Renal cortical epithelial cell (primary cell): ENCODE data around the gene GUCD1. TPM values are rescaled to one million over a fixed set of nuclear protein-coding genes. Genes with fewer than 3 reads are reported as not detected.

Source experiments
- DNase-seq: peaks from one replicate; pipeline ENCODE4 v3.0.0-alpha.2; 2011; ENCODE audit warnings: low read depth
- total RNA-seq: library from RNA; depleted of rRNA; stranded (reverse); fragments of >200 nt; gene quantifications from 2 replicates; pipeline ENCODE4 v1.2.3, GENCODE V29; 2014

The GUCD1 gene
- total RNA-seq, 1 donor from 2014 or later, result 129 TPM

- DNase-seq, result no peak
These were observed 25.0 kb downstream of the GUCD1 start for GRCh38 chr22:24529898-24530297.

- DNase-seq, result no peak
These were observed 28.7 kb downstream of the GUCD1 start for GRCh38 chr22:24526191-24526590.

- peak; percentile 54 for DNase-seq
These were observed 29.4 kb downstream of the GUCD1 start for GRCh38 chr22:24525416-24526037.

- no peak for DNase-seq
These were observed 31.1 kb downstream of the GUCD1 start for GRCh38 chr22:24523873-24524272.

- DNase-seq, result peak; percentile 93
These were observed 33.1 kb downstream of the GUCD1 start for GRCh38 chr22:24521791-24522245.

GRCh38 chr22:24519496-24519895 is 35.4 kb downstream of the GUCD1 start:
- DNase-seq, result no peak

- no peak for DNase-seq
These were observed 36.0 kb downstream of the GUCD1 start for GRCh38 chr22:24518771-24519485.

- DNase-seq, result no peak
These were observed 36.7 kb downstream of the GUCD1 start for GRCh38 chr22:24518228-24518627.

- no peak for DNase-seq
These were observed 37.5 kb downstream of the GUCD1 start for GRCh38 chr22:24517446-24517845.

GRCh38 chr22:24516301-24516737 is 38.6 kb downstream of the GUCD1 start:
- DNase-seq, result peak; percentile 89

- DNase-seq, result no peak
These were observed 40.0 kb downstream of the GUCD1 start for GRCh38 chr22:24515027-24515338.

- no peak for DNase-seq
These were observed 40.5 kb downstream of the GUCD1 start for GRCh38 chr22:24514241-24515026.

- no peak for DNase-seq
These were observed 41.3 kb downstream of the GUCD1 start for GRCh38 chr22:24513378-24514240.

GRCh38 chr22:24512043-24512442 is 42.9 kb downstream of the GUCD1 start:
- no peak for DNase-seq

GRCh38 chr22:24510637-24511625 is 44.0 kb downstream of the GUCD1 start:
- peak; percentile 77 for DNase-seq

GRCh38 chr22:24507716-24508115 is 47.2 kb downstream of the GUCD1 start:
- no peak for DNase-seq

GRCh38 chr22:24506802-24507438 is 48.0 kb downstream of the GUCD1 start:
- DNase-seq, result peak; percentile 88

GRCh38 chr22:24504956-24505736 is 49.8 kb downstream of the GUCD1 start:
- no peak for DNase-seq

- no peak for DNase-seq
These were observed 50.4 kb downstream of the GUCD1 start for GRCh38 chr22:24504540-24504939.
